ENCODE measurements around the gene SH3PXD2B.
"Not testable (repeated sequence)": the region's sequence is repeated elsewhere in the genome, so short reads cannot be mapped to it uniquely, and the experiment has no call there.

SH3PXD2B gene

GRCh38 chr5:172407241-172407691 is 47.1 kb downstream of the SH3PXD2B start:
- DNase-seq (ENCODE audit: low read depth) = no peak
- H3K4me3 ChIP-seq (ENCODE audit: low read depth, low read length) = no peak overlapping the region
- TF ChIP-seq CTCF (conservative IDR thresholded peaks at IDR 0.05; ENCODE audit: low read depth, low read length) = no peak

DNA sequence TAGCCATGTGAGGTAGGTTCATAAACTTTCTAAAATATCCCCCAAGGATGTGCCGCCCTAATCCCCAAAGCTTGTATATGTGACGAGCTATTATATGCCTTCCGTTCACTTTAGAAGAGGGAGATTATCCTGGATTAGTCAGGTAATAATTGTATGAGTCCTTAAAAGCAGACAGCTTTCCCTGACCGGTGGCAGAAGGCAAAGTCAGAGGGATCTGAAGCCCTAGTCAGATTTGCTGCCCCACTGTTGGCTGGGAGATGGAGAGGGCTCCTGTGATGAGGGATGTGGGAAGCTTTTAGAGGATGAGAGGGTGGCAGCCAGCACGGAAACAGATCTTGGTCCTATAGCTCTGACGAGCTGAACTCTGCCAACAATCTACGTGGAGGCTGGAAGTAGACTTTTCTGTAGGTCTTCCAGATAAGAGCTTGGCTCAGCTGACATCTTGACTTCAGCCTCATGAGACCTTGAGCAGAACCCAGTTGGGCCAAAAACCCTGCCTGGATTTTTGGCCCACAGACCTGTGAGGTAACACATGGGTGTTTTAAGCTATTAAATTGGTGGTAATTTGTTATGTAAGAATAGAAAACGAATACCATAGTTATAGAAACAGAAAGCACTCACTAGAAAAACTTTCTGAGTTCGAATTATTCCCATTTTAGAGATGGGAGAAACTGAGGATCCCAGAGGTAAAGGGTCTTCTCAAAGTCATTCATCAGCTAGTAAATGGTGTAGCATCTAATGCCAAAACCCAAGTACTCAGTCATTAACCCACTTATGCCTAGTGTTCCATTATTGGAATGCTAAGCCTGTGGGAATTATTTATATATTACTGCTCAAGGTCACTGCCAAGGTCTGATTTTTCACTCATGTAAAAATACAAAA is 48.9 kb downstream of the SH3PXD2B start:
- no peak overlapping the region for H3K4me3 ChIP-seq (ENCODE audit: low read depth, low read length)
- DNase-seq (ENCODE audit: low read depth) = no peak
- TF ChIP-seq CTCF (conservative IDR thresholded peaks at IDR 0.05; ENCODE audit: low read depth, low read length) = no peak

GRCh38 chr5:172404746-172405145 is 49.6 kb downstream of the SH3PXD2B start:
- no peak for DNase-seq (ENCODE audit: low read depth)
- TF ChIP-seq CTCF (conservative IDR thresholded peaks at IDR 0.05; ENCODE audit: low read depth, low read length) = no peak
- no peak overlapping the region for H3K4me3 ChIP-seq (ENCODE audit: low read depth, low read length)

DNA sequence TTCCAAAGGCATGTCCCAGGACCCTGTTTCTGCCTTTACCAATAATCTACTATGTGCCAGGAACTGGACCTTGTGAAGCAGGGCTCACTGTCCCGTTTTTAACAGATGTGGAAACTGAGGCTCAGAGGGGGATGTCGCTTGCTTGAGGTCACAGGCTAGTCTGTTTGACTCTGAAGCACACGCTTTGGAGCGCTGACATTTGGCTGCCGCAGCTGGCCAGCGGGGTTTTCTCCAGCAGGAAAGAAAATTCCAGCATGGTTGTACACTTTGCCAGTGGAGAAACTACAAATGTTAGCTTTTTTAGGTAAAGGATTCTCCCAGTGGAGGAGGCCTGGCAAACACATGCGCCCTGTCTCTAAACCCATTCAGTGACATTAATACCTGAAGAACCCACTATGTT is 50.5 kb downstream of the SH3PXD2B start:
- no peak for TF ChIP-seq CTCF (conservative IDR thresholded peaks at IDR 0.05; ENCODE audit: low read depth, low read length)
- DNase-seq (ENCODE audit: low read depth) = no peak
- no peak overlapping the region for H3K4me3 ChIP-seq (ENCODE audit: low read depth, low read length)

GRCh38 chr5:172403189-172403796 is 51.0 kb downstream of the SH3PXD2B start:
- no peak overlapping the region for H3K4me3 ChIP-seq (ENCODE audit: low read depth, low read length)
- TF ChIP-seq CTCF (conservative IDR thresholded peaks at IDR 0.05; ENCODE audit: low read depth, low read length) = no peak
- DNase-seq (ENCODE audit: low read depth) = peak; percentile 55

- no peak overlapping the region for H3K4me3 ChIP-seq (ENCODE audit: low read depth, low read length)
- no peak for DNase-seq (ENCODE audit: low read depth)
- no peak for TF ChIP-seq CTCF (conservative IDR thresholded peaks at IDR 0.05; ENCODE audit: low read depth, low read length)
These were observed 51.7 kb downstream of the SH3PXD2B start for GRCh38 chr5:172402531-172403188.

DNA sequence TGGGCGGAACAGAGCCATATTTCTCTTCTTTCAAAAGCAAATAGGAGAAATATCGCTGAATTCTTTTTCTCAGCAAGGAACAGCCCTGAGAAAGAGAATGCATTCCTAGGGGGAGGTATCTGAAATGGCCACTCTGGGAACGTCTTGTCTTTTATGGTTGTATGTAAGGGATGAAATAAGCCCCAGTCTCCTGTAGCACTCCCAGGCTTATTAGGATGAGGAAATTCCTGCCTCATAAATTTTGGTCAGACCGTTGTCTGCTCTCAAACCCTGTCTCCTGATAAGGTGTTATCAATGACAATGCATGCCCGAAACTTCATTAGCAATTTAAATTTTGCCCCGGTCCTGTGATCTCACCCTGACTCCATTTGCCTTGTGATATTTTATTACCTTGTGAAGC is 52.3 kb downstream of the SH3PXD2B start:
- not testable (repeated sequence) for DNase-seq (ENCODE audit: low read depth); H3K4me3 ChIP-seq (ENCODE audit: low read depth, low read length)
